ENCODE results near the gene HOXD4. TPM values are rescaled to one million over a fixed set of nuclear protein-coding genes. Genes with fewer than 3 reads are reported as not detected.

The HOXD4 gene
- total RNA-seq, 4 donors from 2014 or later, result 1.5 to 20.7 (median 6.4) TPM

GRCh38 chr2:176130957-176131847, 20.1 kb upstream of the HOXD4 start:
- no peak for TF ChIP-seq CTCF (IDR thresholded peaks at IDR 0.05; ENCODE audit: low read depth)

GRCh38 chr2:176131848-176132158, 19.5 kb upstream of the HOXD4 start:
- TF ChIP-seq CTCF (IDR thresholded peaks at IDR 0.05; ENCODE audit: low read depth), result no peak

GRCh38 chr2:176132205-176133171, 18.9 kb upstream of the HOXD4 start:
- TF ChIP-seq CTCF (IDR thresholded peaks at IDR 0.05; ENCODE audit: low read depth), result no peak

- TF ChIP-seq CTCF (IDR thresholded peaks at IDR 0.05; ENCODE audit: low read depth), result no peak
These were observed 18.0 kb upstream of the HOXD4 start for GRCh38 chr2:176133389-176133788.

- no peak for TF ChIP-seq CTCF (IDR thresholded peaks at IDR 0.05; ENCODE audit: low read depth)
These were observed 17.3 kb upstream of the HOXD4 start for GRCh38 chr2:176134035-176134434.

- no peak for TF ChIP-seq CTCF (IDR thresholded peaks at IDR 0.05; ENCODE audit: low read depth)
These were observed 16.3 kb upstream of the HOXD4 start for GRCh38 chr2:176135035-176135440.

All from subcutaneous adipose tissue (tissue), 4 donors.